DND-41 (cell line): ENCODE data around the gene CTSH.

Source experiments
- EZH2 ChIP-seq: IDR thresholded peaks from 3 replicates; pipeline ENCODE4 v1.6.1; 2012; ENCODE audit warnings: borderline replicate concordance, low read depth, mild to moderate bottlenecking, moderate library complexity, low read length, inconsistent platforms; ENCODE audit not compliant: severe bottlenecking
- TF ChIP-seq, protein P1 (sequence below): IDR thresholded peaks from 2 replicates; pipeline ENCODE4 v1.5.1; 2012; ENCODE audit warnings: borderline replicate concordance, low read length, moderate library complexity, mild to moderate bottlenecking; ENCODE audit not compliant: poor library complexity, severe bottlenecking; ENCODE audit errors: extremely low read depth

DNA sequence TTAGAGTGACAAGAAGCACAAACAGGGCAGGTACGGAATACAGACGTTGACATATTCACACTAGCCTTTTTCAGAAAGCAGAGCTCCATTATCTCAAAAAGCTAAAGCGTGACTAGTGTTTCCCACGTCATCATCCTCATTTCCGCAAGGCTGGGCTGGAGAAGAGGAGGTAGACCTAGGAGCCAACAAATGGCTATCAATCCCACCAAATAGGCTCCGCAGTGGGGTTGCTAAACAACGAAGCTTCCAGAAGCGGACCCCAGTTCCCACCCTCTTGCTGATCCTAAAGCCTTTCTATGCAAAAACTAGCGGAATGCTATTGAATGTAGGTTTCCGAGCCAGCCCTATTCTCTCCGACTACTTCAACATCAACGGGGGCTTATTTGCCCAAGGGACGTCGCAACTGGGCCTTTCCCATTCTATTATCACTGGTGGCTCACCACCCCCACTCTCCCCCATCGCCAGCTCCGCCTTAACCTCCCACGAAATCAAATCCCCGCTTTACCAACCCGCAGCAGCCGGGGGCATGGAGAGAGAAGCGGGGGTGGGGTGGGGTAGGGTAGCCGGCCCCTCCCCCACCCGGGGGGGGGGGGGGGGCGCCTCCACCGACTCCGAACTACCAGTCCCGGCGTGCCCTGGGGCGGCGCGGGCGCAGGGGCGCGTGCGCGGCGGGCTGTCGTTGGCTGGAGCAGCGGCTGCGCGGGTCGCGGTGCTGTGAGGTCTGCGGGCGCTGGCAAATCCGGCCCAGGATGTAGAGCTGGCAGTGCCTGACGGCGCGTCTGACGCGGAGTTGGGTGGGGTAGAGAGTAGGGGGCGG, 72.5 kb downstream of the CTSH start, which contains the start of gene MORF4L1:
- TF ChIP-seq, protein P1, sequence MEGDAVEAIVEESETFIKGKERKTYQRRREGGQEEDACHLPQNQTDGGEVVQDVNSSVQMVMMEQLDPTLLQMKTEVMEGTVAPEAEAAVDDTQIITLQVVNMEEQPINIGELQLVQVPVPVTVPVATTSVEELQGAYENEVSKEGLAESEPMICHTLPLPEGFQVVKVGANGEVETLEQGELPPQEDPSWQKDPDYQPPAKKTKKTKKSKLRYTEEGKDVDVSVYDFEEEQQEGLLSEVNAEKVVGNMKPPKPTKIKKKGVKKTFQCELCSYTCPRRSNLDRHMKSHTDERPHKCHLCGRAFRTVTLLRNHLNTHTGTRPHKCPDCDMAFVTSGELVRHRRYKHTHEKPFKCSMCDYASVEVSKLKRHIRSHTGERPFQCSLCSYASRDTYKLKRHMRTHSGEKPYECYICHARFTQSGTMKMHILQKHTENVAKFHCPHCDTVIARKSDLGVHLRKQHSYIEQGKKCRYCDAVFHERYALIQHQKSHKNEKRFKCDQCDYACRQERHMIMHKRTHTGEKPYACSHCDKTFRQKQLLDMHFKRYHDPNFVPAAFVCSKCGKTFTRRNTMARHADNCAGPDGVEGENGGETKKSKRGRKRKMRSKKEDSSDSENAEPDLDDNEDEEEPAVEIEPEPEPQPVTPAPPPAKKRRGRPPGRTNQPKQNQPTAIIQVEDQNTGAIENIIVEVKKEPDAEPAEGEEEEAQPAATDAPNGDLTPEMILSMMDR = no peak
- TF ChIP-seq EZH2 = no peak
